ENCODE results near the gene IGF2.

Gene IGF2

GRCh38 chr11:2169005-2169378, 29.8 kb upstream of the IGF2 start:
- H3K4me3 ChIP-seq (replicated peaks; ENCODE audit: low read depth, low read length): no peak overlapping the region
- no peaks in the 10 kb centered on the region for H3K27me3 ChIP-seq (replicated peaks; ENCODE audit: control insufficient read depth, insufficient read depth, low read length)
- DNase-seq (ENCODE audit: extremely low read depth, insufficient read length): no peak
- no peaks in the 10 kb centered on the region for H3K36me3 ChIP-seq (ENCODE audit: control insufficient read depth, insufficient read depth, low read length)
- TF ChIP-seq CTCF (IDR thresholded peaks at IDR 0.05; ENCODE audit: insufficient read depth, low read length, poor library complexity, severe bottlenecking): no peak

DNA sequence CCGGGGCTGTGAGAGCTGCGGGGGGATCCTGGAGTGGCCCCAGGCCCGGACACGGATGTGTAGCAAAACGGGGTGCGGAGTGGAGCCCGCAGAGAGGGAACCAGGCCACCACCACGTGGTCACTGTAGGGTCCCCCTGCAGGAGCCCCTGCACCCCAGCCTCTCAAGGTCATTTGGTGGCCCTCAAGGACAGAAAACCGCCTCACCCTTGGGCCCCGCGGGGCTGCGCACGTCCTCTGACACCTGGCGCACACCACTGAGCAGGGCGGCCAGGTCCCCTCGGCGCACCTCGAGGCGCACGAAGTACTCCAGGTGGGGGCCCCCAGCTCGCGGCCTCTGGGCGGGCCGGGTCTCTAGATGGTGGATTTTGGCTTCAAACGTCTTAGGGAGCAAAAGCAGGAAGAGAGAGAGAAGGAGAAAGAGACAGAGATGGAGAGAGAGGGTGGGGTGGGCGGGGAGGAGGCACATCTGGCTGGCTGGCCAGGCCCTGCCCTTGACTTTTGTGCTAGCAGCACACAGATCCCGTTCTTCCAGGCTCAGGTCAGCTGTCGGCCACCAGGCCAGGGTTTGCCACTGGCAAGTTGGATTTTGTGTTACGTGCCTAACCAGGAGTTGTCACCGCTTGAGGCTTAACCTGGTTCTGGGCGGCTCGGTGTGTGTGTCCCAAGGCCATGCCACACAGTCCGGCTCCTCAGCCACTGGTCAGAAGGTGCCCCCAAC, 29.3 kb upstream of the IGF2 start:
- no peak for DNase-seq (ENCODE audit: extremely low read depth, insufficient read length)
- H3K27me3 ChIP-seq (replicated peaks; ENCODE audit: control insufficient read depth, insufficient read depth, low read length): no peaks in the 10 kb centered on the region

DNA sequence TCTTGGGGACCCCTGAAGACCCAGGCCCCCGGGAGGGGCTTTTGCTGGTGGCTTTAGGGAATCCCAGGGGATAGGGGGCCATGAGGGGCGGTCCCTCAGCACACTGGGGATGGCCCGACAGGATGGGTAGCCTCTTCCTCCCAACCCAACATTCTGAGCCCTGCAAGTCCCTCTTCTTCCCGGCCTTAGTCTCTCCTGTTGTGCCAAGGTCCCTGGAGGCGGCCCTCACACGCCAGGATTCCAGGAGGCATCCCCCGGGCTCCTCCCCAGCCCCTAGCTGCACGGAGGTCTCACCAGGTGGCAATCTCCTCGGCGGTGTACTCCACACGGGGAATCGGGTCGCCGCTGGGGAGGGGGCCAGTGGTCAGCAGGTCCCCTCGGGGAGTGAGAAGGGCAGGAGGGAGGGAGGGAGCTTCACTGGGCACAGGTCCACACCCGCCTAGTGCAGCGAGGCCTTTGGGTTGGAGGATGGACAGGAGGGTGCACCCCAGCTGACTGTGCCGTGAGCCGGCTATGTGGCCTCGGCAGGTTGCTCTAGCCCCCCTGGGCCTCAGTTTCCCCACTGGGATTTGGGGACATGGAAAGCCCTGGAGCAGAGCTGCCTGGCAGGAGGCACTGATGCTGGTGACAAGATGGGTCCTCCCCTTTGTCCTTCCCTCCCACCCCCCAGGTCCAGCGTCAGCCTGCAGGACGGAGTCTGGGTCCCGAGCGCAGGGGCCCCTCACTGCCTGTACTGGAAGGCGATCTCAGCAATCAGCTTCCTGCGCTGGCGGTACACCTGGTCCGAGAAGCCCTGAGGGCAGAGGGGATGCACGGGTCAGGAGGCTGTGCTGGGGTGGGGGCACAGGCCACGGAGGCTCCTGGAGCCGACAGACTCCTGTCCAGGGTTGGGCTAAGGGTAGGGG, 28.2 kb upstream of the IGF2 start:
- DNase-seq (ENCODE audit: extremely low read depth, insufficient read length): no peak
- TF ChIP-seq CTCF (IDR thresholded peaks at IDR 0.05; ENCODE audit: insufficient read depth, low read length, poor library complexity, severe bottlenecking): no peak
- no peaks in the 10 kb centered on the region for H3K27me3 ChIP-seq (replicated peaks; ENCODE audit: control insufficient read depth, insufficient read depth, low read length)

More for the DNA sequence above, 29.3 kb upstream of the IGF2 start:
- Histone ChIP-seq H3K36me3 (ENCODE audit: control insufficient read depth, insufficient read depth, low read length) (no peaks in the 10 kb centered on the region), H3K4me3 (replicated peaks; ENCODE audit: low read depth, low read length) (no peak overlapping the region)
- TF ChIP-seq CTCF (IDR thresholded peaks at IDR 0.05; ENCODE audit: insufficient read depth, low read length, poor library complexity, severe bottlenecking): no peak

DNA sequence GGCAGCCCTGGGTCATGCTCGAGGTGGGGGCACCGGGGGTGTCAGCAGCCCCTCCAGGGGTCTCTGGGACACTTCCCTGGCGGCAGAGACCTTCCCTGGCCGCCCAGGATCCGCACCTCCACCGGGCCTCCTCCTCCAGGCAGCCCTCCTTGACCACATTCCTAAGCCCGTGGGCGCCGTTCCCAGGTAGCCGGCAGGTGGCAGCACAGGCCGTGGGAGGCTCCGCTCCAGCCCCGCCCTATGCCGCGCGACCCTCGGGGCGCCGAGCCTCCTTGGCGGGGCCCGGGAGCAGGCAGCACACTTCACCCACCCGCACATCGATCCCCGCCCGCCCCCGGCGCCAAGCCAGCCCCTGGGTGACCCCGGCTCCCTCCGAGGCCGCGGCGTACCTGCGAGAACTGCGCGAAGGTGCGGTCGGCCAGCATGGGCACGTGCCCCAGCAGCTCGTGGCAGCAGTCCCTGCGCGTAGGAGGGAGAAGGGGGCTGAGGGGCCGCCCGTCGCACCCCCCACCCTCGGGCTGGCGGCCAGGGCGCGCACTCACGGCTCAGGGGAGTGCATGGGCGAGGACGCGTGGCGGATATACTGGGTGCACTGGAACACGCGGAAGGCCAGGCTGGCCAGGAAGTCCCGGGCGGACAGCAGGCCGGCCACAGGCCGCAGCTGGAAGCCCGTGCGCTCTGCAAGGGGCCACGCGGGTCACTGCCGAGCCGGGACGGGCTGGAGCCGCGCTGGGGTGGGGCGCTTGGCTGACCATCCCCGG, 27.1 kb upstream of the IGF2 start:
- H3K36me3 ChIP-seq (ENCODE audit: control insufficient read depth, insufficient read depth, low read length): no peaks in the 10 kb centered on the region
- DNase-seq (ENCODE audit: extremely low read depth, insufficient read length): no peak
- H3K27me3 ChIP-seq (replicated peaks; ENCODE audit: control insufficient read depth, insufficient read depth, low read length): no peaks in the 10 kb centered on the region
- peak; percentile 54 for TF ChIP-seq CTCF (IDR thresholded peaks at IDR 0.05; ENCODE audit: insufficient read depth, low read length, poor library complexity, severe bottlenecking)
- H3K4me3 ChIP-seq (replicated peaks; ENCODE audit: low read depth, low read length): no peak overlapping the region

More for the DNA sequence above, 28.2 kb upstream of the IGF2 start:
- Histone ChIP-seq H3K36me3 (ENCODE audit: control insufficient read depth, insufficient read depth, low read length) (no peaks in the 10 kb centered on the region), H3K4me3 (replicated peaks; ENCODE audit: low read depth, low read length) (no peak overlapping the region)

DNA sequence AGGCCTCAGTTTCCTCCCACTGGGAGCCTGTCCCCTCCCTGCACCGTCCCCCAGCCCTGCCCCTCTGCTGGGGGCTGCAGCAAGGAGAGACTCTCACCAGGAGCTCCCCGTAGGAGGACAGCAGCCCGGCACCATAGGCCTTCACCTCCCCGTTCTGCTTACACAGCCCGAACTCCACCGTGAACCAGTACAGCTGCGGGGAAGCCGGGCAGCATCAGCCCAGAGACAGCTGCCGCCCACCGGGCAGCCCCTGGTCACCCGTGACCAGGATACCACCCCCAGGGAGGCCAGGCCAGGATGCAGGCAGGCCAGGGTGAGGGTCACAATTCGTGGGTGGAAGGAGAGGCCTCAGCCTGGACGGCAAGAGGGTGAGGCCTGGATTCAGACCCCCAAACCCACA, 26.4 kb upstream of the IGF2 start:
- Histone ChIP-seq H3K4me3 (replicated peaks; ENCODE audit: low read depth, low read length) (no peak overlapping the region), H3K36me3 (ENCODE audit: control insufficient read depth, insufficient read depth, low read length) (no peaks in the 10 kb centered on the region), H3K27me3 (replicated peaks; ENCODE audit: control insufficient read depth, insufficient read depth, low read length) (no peaks in the 10 kb centered on the region)
- DNase-seq (ENCODE audit: extremely low read depth, insufficient read length): no peak
- TF ChIP-seq CTCF (IDR thresholded peaks at IDR 0.05; ENCODE audit: insufficient read depth, low read length, poor library complexity, severe bottlenecking): no peak
